ENCODE measurements around the gene HAND2.
A peak's percentile ranks its signal among the peaks of the same experiment; 100 is the strongest.

Gene HAND2

GRCh38 chr4:173519111-173520101, 10.6 kb downstream of the HAND2 start:
- no peak for DNase-seq

- DNase-seq = no peak
Measured at GRCh38 chr4:173518425-173519102, 11.5 kb downstream of the HAND2 start.

GRCh38 chr4:173517781-173518424, 12.1 kb downstream of the HAND2 start:
- DNase-seq = no peak

- DNase-seq = no peak
Measured at GRCh38 chr4:173516621-173517524, 13.2 kb downstream of the HAND2 start.

GRCh38 chr4:173515458-173515857, 14.6 kb downstream of the HAND2 start:
- no peak for DNase-seq

- no peak for DNase-seq
Measured at GRCh38 chr4:173514641-173515217, 15.3 kb downstream of the HAND2 start.

GRCh38 chr4:173513651-173514050, 16.4 kb downstream of the HAND2 start:
- no peak for DNase-seq

GRCh38 chr4:173511787-173512361, 18.2 kb downstream of the HAND2 start:
- no peak for DNase-seq

GRCh38 chr4:173509036-173510001, 20.7 kb downstream of the HAND2 start:
- no peak for DNase-seq

- DNase-seq = no peak
Measured at GRCh38 chr4:173508386-173509035, 21.5 kb downstream of the HAND2 start.

- DNase-seq = no peak
Measured at GRCh38 chr4:173507471-173508385, 22.3 kb downstream of the HAND2 start.

GRCh38 chr4:173506597-173507211, 23.3 kb downstream of the HAND2 start:
- no peak for DNase-seq

GRCh38 chr4:173505924-173506518, 24.0 kb downstream of the HAND2 start:
- DNase-seq = peak; percentile 31 to 65

GRCh38 chr4:173504181-173504503, 25.9 kb downstream of the HAND2 start:
- DNase-seq = no peak

GRCh38 chr4:173503330-173504180, 26.5 kb downstream of the HAND2 start:
- no peak for DNase-seq

- no peak for DNase-seq
Measured at GRCh38 chr4:173502282-173502681, 27.7 kb downstream of the HAND2 start.

GRCh38 chr4:173501592-173502150, 28.4 kb downstream of the HAND2 start:
- DNase-seq = no peak
